Activated naive CD4-positive, alpha-beta T cell treated with anti-CD3 and anti-CD28 coated beads, Interleukin-2, amount 50 U/mL, for 24 hours (primary cell): ENCODE data around the gene GBX1.
A peak's percentile ranks its signal among the peaks of the same experiment; 100 is the strongest.

Experiments
- H3K27ac Mint-ChIP-seq: one replicate; pipeline ENCODE4 v1.8.0; 2021; ENCODE audit warnings: mild to moderate bottlenecking, mixed read lengths
- H3K27me3 Mint-ChIP-seq: one replicate; pipeline ENCODE4 v1.8.0; 2021; ENCODE audit warnings: mixed read lengths
- H3K36me3 Mint-ChIP-seq: one replicate; pipeline ENCODE4 v1.8.0; 2021; ENCODE audit warnings: mixed read lengths
- H3K4me1 Mint-ChIP-seq: one replicate; pipeline ENCODE4 v1.8.0; 2021; ENCODE audit warnings: mixed read lengths
- H3K4me3 Mint-ChIP-seq: one replicate; pipeline ENCODE4 v1.8.0; 2021; ENCODE audit warnings: mild to moderate bottlenecking, mixed read lengths
- H3K9me3 Mint-ChIP-seq: one replicate; pipeline ENCODE4 v1.8.0; 2021; ENCODE audit warnings: mixed read lengths

GBX1 gene

GRCh38 chr7:151120896-151121295, 46.6 kb downstream of the GBX1 start:
- no peak overlapping the region for H3K4me3 Mint-ChIP-seq
- H3K4me1 Mint-ChIP-seq: peaks cover 6% of the 10 kb centered on the region
- peaks cover 6% of the 10 kb centered on the region for H3K36me3 Mint-ChIP-seq
- H3K27me3 Mint-ChIP-seq: no peaks in the 10 kb centered on the region
- H3K9me3 Mint-ChIP-seq: no peaks in the 10 kb centered on the region
- H3K27ac Mint-ChIP-seq: no peak overlapping the region

DNA sequence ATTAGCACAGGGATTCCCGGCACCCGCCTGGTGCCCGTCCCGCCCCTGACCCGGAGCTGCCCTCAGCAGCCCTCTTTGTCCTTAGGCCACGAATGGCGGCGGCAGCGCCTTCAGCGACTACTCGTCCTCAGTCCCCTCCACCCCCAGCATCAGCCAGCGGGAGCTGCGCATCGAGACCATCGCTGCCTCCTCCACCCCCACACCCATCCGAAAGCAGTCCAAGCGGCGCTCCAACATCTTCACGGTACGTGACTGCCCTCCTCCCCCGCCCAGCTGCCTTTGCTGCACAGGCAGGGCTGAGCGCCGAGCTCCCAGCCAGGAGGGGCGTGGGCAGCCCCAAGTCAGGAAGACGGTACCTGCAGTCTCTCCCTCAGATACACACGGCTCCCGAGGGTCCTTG, 47.6 kb downstream of the GBX1 start:
- Mint-ChIP-seq H3K4me3 (no peak overlapping the region), H3K9me3 (no peaks in the 10 kb centered on the region), H3K4me1 (peaks cover 6% of the 10 kb centered on the region), H3K27me3 (no peaks in the 10 kb centered on the region), H3K27ac (no peak overlapping the region), H3K36me3 (peaks cover 6% of the 10 kb centered on the region)

DNA sequence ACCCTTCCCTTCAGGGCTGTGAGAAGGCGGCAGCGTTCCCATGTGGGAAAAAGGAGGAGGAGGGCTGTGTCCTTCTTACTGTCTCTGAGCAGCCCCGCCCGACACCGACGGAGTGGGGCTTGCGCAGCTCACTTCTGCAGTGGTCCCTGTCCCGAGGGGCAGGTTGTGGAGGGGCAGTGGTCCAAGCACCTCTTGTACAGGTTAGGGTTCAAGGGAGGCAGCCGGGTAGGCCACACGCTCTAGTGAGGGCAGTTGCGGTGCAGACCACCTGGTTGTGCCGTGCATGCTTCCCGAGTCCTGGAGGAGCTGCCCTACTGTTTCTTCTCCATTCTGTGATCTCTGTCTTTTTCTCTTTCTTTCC, 48.5 kb downstream of the GBX1 start:
- Mint-ChIP-seq H3K4me1 (peaks cover 4% of the 10 kb centered on the region), H3K27ac (no peak overlapping the region), H3K4me3 (peak overlapping the region; percentile 19), H3K9me3 (no peaks in the 10 kb centered on the region), H3K27me3 (no peaks in the 10 kb centered on the region), H3K36me3 (peaks cover 6% of the 10 kb centered on the region)

- no peak overlapping the region for H3K4me3 Mint-ChIP-seq
- no peak overlapping the region for H3K27ac Mint-ChIP-seq
- H3K4me1 Mint-ChIP-seq: no peaks in the 10 kb centered on the region
- no peaks in the 10 kb centered on the region for H3K9me3 Mint-ChIP-seq
- H3K36me3 Mint-ChIP-seq: peaks cover 6% of the 10 kb centered on the region
- no peaks in the 10 kb centered on the region for H3K27me3 Mint-ChIP-seq
Observed at GRCh38 chr7:151118108-151119054, 49.1 kb downstream of the GBX1 start.

DNA sequence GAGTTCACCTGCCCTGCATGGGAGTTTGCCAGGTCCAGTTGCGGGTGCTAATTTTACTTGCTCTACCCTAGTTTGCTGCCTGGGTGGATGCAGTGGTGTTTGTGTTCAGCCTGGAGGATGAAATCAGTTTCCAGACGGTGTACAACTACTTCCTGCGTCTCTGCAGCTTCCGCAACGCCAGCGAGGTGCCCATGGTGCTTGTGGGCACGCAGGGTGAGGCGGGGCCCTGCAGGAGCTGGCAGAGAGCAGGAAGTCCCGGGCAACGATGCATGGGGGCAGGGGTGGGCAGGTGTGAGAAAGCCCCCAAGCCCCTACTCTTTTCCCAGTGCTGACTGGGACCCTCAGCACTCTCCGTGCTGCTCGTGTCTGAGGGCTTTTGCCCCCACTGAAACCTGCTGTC, 49.9 kb downstream of the GBX1 start:
- no peak overlapping the region for H3K27ac Mint-ChIP-seq

DNA sequence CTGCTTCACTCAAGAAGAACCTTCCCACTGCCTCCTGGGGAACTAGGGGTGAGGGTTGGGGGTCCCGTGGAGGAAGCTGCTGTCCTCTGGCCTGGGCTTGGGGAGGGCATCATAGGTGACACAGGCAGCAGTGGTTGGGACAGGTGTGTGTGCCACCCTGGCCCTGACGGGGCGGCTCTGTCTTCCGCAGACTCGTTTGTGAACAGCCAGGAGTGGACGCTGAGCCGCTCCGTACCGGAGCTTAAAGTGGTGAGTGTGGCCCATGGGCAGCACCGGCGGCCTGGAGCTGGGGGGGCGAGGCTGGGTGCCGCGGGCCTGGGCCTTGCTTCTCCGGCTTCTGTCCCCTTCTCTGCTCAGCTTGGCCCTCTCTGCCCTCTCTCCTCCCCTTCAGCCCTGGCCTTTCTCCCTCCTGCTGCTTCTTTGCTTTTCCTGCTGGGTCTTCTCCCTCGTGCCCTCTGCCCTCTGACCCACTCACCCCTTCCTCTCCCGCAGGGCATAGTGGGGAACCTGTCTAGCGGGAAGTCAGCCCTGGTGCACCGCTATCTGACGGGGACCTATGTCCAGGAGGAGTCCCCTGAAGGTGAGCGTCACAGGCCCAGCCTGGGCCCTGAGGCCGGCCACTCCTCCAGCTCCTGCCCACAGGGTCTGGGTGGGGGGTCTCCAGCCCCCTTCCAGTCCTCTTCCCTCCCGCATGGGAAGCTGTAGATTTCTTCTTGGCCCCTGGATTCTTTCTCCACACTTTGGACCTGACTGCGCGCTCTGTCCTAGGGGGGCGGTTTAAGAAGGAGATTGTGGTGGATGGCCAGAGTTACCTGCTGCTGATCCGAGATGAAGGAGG, 50.7 kb downstream of the GBX1 start:
- peaks cover 3% of the 10 kb centered on the region for H3K27me3 Mint-ChIP-seq

More for the DNA sequence above, 49.9 kb downstream of the GBX1 start:
- Mint-ChIP-seq H3K4me1 (no peaks in the 10 kb centered on the region), H3K4me3 (peak overlapping the region; percentile 44), H3K27me3 (peaks cover 3% of the 10 kb centered on the region), H3K36me3 (peaks cover 6% of the 10 kb centered on the region), H3K9me3 (no peaks in the 10 kb centered on the region)

DNA sequence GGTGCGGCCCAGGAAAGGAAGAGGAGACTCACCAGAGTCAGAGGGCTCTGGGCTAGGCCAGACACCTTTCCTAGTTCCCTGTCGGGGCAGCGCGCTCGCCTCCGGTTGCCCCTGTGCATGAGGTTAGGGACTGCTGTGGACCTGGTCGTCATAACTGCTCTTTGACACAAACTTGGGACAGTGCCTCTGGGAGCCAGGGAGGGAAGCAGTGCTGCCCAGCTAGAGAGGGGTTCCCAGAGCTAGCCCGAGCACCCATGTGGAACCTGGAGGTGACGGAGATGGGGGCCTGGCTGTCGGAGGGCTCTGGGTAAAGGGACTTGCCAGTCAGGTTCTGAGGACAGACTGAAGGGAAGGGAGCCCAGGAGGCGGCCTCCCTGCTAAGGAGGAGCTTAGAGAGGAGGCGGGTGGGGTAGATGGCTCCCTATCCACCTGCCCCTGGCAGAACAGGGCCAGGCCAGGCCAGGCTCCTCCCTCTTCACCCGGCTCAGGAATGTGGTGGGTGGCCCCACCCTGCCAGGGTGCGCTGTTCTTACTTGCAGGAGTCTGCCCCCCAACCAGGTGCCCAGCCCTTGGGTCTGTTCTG, 51.6 kb downstream of the GBX1 start:
- Mint-ChIP-seq H3K36me3 (peaks cover 4% of the 10 kb centered on the region), H3K4me3 (peak overlapping the region; percentile 53)

More for the DNA sequence above, 50.7 kb downstream of the GBX1 start:
- peaks cover 6% of the 10 kb centered on the region for H3K36me3 Mint-ChIP-seq
- peak overlapping the region; percentile 26 for H3K4me3 Mint-ChIP-seq
- no peaks in the 10 kb centered on the region for H3K4me1 Mint-ChIP-seq
- no peaks in the 10 kb centered on the region for H3K9me3 Mint-ChIP-seq
- H3K27ac Mint-ChIP-seq: no peak overlapping the region

DNA sequence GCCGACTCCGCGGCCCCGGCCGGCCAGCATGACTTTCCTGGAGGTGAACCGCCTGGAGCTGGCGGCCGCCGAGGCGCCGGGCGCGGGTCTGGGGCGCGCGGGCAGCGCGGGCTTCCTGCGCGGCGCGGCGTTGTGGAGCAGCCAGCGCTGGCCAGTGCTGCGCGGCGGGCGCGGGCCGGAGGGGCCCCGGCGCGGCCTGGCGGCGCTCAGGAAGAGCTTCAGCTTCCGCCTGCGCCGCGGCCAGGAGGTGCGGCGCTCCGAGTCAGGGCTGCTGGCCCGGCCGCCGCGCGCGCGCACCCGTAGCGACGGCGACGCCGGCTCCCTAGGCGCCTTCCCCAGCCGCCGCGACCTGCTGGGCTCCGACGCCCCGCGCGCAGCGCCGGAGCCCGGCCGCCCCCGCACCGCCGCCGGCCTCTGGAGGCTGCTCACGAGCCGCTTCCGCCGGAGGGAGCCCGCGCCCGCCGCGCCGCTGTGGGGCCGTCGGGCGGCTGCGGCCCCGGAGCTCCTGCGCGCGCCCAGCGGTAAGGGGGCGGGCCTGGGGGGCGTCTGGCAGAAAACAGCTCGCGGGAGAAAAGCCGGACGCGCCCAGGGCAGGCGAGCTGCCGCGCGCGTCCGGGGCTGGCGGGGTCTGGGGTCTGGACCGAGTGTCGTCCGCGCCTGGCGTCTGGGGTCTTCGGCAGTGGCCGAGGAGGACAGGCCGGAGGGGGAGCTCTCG, 52.2 kb downstream of the GBX1 start:
- H3K4me3 Mint-ChIP-seq: peak overlapping the region; percentile 53
- H3K36me3 Mint-ChIP-seq: peaks cover 4% of the 10 kb centered on the region
- no peak overlapping the region for H3K27ac Mint-ChIP-seq
- H3K4me1 Mint-ChIP-seq: no peaks in the 10 kb centered on the region
- H3K9me3 Mint-ChIP-seq: no peaks in the 10 kb centered on the region
- peaks cover 3% of the 10 kb centered on the region for H3K27me3 Mint-ChIP-seq

More for the DNA sequence above, 51.6 kb downstream of the GBX1 start:
- H3K9me3 Mint-ChIP-seq: no peaks in the 10 kb centered on the region
- no peaks in the 10 kb centered on the region for H3K4me1 Mint-ChIP-seq
- H3K27ac Mint-ChIP-seq: no peak overlapping the region
- peaks cover 3% of the 10 kb centered on the region for H3K27me3 Mint-ChIP-seq

- peaks cover 3% of the 10 kb centered on the region for H3K27me3 Mint-ChIP-seq
- H3K27ac Mint-ChIP-seq: no peak overlapping the region
- H3K4me1 Mint-ChIP-seq: no peaks in the 10 kb centered on the region
- peaks cover 4% of the 10 kb centered on the region for H3K36me3 Mint-ChIP-seq
- peak overlapping the region; percentile 36 for H3K4me3 Mint-ChIP-seq
- H3K9me3 Mint-ChIP-seq: no peaks in the 10 kb centered on the region
Observed at GRCh38 chr7:151114151-151115090, 53.1 kb downstream of the GBX1 start.

DNA sequence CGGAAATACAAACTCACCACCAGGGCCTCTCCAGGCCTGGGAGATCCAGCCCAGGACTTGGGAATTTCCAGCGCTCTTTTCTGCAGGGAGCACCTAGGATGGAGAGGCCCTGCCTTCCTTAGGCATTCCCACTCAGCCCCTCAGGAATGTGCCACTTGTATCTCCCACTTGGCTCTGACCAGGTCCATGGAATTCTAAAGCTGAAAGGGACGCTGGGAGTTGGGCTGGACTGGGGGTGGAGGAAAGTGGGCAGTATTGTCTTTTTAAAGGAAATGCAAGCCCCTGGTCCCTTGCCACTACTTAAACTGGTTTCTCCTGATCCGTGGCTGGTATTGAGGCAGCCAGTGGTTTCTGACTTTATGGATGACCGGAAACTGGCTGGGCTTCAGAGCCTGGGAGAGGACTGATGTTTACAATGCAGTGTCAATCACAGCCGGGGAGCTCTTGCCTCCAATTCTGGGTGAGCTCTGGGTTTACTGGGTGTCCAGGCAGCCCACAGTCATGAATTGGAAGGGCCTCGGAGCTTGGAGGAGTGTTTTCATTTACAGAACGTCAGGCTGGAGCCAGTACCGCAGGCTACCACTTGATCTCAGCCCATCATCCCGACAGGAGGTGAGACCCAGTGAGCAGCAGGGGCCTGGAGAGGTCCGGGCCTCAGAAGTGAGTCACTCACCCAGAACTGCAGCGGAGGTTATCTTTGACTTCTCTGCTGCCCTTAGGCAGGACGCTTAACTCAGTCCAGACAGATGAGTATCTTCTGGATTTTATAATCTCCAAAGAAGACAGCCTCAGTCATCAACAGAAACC, 53.9 kb downstream of the GBX1 start:
- peaks cover 3% of the 10 kb centered on the region for H3K27me3 Mint-ChIP-seq
- H3K36me3 Mint-ChIP-seq: no peaks in the 10 kb centered on the region
- H3K4me3 Mint-ChIP-seq: peak overlapping the region; percentile 36
- no peaks in the 10 kb centered on the region for H3K4me1 Mint-ChIP-seq
- no peak overlapping the region for H3K27ac Mint-ChIP-seq
- no peaks in the 10 kb centered on the region for H3K9me3 Mint-ChIP-seq

- Mint-ChIP-seq H3K9me3 (no peaks in the 10 kb centered on the region), H3K4me3 (no peak overlapping the region), H3K4me1 (no peaks in the 10 kb centered on the region), H3K36me3 (no peaks in the 10 kb centered on the region), H3K27ac (no peak overlapping the region), H3K27me3 (peaks cover 3% of the 10 kb centered on the region)
Observed at GRCh38 chr7:151110941-151111645, 56.4 kb downstream of the GBX1 start.

DNA sequence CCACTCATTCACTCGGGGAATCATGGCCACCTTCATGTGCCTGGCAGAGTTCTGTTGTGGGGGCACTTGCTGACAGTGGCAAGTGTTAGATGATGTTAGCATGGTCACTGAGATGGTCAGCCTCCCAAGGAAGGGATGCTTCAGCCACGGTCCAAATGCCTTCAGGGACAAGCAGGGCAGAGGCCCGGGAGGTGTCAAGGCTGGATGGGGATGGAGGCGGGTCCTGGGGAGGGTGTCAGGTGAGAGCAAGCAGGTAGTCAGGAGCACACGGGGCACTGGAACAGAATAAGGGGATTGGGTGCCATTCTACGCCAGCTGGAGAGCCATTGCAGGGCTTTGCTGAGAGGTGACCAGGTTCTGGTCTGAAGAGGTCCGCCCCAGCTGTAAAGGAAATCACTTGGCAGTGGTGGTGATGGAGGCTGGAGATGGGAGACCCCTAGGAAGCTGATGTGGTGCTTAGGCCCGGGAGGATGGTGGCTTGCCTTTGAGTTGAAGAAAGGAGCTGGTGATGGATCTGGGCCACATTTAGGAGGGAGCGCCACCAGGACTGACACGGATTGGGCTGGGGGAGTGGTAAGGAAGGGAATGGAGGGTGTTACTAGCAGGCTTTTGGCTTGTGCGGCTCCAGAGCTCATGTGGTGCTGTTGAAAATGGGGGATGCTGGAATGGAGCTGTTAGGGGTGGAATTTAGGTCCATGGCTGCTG, 57.1 kb downstream of the GBX1 start:
- Mint-ChIP-seq H3K27me3 (peaks cover 3% of the 10 kb centered on the region), H3K9me3 (no peaks in the 10 kb centered on the region), H3K27ac (no peak overlapping the region), H3K4me3 (no peak overlapping the region), H3K4me1 (no peaks in the 10 kb centered on the region), H3K36me3 (no peaks in the 10 kb centered on the region)
